GM12891 (cell line): Measurements from ENCODE around the gene RRAD.
A peak's percentile ranks its signal among the peaks of the same experiment; 100 is the strongest.
"Not testable (repeated sequence)": the region's sequence is repeated elsewhere in the genome, so short reads cannot be mapped to it uniquely, and the experiment has no call there.

Experiments used
- DNase-seq: peaks from one replicate; pipeline ENCODE4 v3.0.0; 2011; ENCODE audit warnings: low spot score; ENCODE audit not compliant: insufficient read length
- FAIRE-seq: peaks from 2 replicates; lab custom pipeline; 2011; peaks lifted over from hg19 to GRCh38; lab: Jason Lieb, UNC
- PAX5 ChIP-seq: IDR thresholded peaks from 2 replicates; pipeline ENCODE4 v1.6.1; 2011; ENCODE audit warnings: low read length, moderate library complexity, mild to moderate bottlenecking; ENCODE audit not compliant: insufficient read depth, severe bottlenecking
- POLR2A ChIP-seq: IDR thresholded peaks from 2 replicates; pipeline ENCODE4 v1.6.1; 2011; ENCODE audit warnings: low read depth, low read length, control low read depth
- POLR2AphosphoS5 ChIP-seq: IDR thresholded peaks from 2 replicates; pipeline ENCODE4 v1.6.1; 2011; ENCODE audit warnings: low read depth, low read length, control low read depth
- POU2F2 ChIP-seq: IDR thresholded peaks from 2 replicates; pipeline ENCODE4 v1.6.1; 2011; ENCODE audit warnings: low read depth, mild to moderate bottlenecking, control low read depth, low read length, moderate library complexity
- SPI1 ChIP-seq: IDR thresholded peaks from 2 replicates; pipeline ENCODE4 v1.6.1; 2011; ENCODE audit warnings: low read depth, low read length, control low read depth
- TAF1 ChIP-seq: IDR thresholded peaks from 2 replicates; pipeline ENCODE4 v1.6.1; 2011; ENCODE audit warnings: low read depth, low read length, control low read depth

RRAD gene

DNA sequence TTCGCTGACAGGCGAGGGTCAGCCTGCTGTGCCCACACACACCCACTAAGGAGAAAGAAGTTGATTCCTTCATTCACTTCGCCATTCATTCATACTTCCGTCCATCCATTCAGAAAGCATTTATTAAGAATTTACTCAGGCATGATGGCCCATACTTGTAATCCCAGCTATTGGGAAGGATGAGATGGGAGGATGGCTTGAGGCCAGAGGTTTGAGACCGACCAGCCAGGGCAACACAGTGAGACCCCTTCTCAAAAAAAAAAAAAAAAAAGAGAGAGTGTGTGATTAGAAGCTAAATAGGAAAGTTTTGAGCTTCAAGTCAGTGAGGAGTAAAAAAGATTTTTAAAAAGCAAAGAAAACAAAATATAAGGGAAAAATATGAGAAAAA, 18.7 kb upstream of the RRAD start:
- no peak for DNase-seq
- FAIRE-seq, result no peak
- TF ChIP-seq SPI1 (no peak), POLR2A (no peak), TAF1 (no peak), PAX5 (no peak), POLR2AphosphoS5 (no peak), POU2F2 (no peak)

DNA sequence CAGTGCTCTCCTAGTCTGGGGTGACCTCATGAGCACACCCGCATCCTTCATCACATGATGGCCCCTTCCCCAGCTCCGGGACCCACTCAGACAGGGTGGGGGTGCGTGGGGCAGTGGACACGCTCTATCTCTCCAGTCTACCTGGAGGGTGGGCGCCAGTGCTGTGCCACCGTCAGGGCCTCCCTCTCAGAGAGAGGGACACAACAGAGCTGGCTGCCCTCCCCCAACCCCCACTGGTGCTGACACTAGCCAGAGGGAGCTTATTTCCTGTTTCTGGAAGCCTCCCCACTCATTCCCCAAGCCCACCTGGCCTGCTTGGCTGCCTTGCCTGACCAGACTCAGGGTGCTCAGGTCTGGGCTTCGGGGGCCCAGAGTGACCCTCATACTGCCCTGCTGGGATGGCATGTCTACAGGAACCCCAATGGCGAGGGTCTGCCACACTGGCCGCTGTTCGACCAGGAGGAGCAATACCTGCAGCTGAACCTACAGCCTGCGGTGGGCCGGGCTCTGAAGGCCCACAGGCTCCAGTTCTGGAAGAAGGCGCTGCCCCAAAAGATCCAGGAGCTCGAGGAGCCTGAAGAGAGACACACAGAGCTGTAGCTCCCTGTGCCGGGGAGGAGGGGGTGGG, 18.2 kb upstream of the RRAD start:
- FAIRE-seq (no peak), DNase-seq (no peak)
- TF ChIP-seq POLR2AphosphoS5, result no peak
- TF ChIP-seq POU2F2, result no peak
- TF ChIP-seq POLR2A, result no peak
- no peak for TF ChIP-seq TAF1
- TF ChIP-seq PAX5, result no peak
- TF ChIP-seq SPI1, result no peak

DNA sequence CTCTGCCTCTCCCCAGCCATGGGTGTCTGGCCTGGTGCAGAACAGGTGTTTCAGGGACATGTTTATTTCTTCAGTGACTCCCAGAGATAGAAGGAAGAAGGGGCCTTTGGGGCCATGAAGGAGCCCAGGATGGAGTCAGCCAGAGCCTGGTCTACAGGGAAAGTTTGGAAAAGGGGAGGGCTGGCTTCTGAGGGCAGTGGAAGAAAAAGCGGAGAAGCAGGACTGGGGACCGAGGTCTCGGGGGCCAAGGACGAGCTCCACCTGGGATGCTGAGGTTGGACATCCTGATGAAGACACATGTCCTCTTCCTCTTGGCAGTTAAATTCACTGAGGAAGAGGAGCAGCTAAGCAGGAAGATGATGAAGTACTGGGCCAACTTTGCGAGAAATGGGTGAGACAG, 17.6 kb upstream of the RRAD start:
- FAIRE-seq (no peak), DNase-seq (no peak)
- TF ChIP-seq POLR2AphosphoS5, result no peak
- TF ChIP-seq POU2F2, result no peak
- TF ChIP-seq PAX5, result no peak
- TF ChIP-seq POLR2A, result no peak
- no peak for TF ChIP-seq TAF1
- TF ChIP-seq SPI1, result no peak

DNA sequence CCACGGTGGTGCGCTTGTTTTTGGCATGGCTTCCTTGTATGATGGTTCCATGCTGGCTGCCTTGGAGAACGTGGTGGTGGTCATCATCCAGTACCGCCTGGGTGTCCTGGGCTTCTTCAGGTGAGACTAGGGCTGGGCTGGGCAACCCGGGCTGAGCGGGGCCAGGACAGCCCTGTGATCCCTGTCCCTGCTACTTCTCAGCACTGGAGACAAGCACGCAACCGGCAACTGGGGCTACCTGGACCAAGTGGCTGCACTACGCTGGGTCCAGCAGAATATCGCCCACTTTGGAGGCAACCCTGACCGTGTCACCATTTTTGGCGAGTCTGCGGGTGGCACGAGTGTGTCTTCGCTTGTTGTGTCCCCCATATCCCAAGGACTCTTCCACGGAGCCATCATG, 14.9 kb upstream of the RRAD start:
- TF ChIP-seq TAF1 (no peak), SPI1 (no peak), POLR2A (no peak), PAX5 (no peak), POU2F2 (no peak), POLR2AphosphoS5 (no peak)
- no peak for FAIRE-seq
- no peak for DNase-seq

GRCh38 chr16:66939366-66939765, 14.0 kb upstream of the RRAD start:
- FAIRE-seq, result no peak

DNA sequence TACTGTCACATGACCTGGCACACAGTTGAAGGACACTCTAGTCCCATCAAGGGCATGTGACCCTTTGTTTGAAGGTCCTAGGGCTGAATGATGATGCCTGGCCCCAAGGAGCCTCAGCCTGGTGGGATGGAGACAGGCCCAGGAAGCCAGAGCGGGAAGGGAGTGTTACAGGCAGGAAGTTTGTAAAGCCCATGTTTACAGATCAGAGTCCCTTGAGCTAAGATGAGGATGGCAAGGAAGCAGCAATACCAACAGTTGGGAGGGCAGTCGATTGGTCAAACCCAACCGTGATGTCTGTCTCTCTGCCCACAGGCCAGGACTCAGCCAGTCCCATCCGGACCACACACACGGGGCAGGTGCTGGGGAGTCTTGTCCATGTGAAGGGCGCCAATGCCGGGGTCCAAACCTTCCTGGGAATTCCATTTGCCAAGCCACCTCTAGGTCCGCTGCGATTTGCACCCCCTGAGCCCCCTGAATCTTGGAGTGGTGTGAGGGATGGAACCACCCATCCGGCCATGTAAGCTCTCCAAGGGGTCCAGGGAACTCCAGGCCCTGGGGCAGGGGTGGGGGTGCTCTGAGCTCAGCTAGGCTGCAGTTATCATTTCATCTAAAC, 12.5 kb upstream of the RRAD start:
- FAIRE-seq (no peak), DNase-seq (no peak)
- TF ChIP-seq PAX5, result no peak
- no peak for TF ChIP-seq TAF1
- TF ChIP-seq POLR2A, result no peak
- no peak; the same call in 1 of the 2 replicates for TF ChIP-seq POLR2AphosphoS5
- TF ChIP-seq SPI1, result no peak
- no peak for TF ChIP-seq POU2F2

More at GRCh38 chr16:66939366-66939765, 14.0 kb upstream of the RRAD start:
- DNase-seq, result no peak
- TF ChIP-seq SPI1 (no peak), PAX5 (no peak), POU2F2 (no peak), TAF1 (no peak), POLR2AphosphoS5 (no peak), POLR2A (no peak)

GRCh38 chr16:66936889-66937554, 11.7 kb upstream of the RRAD start:
- FAIRE-seq (no peak), DNase-seq (no peak)
- no peak for TF ChIP-seq TAF1
- TF ChIP-seq SPI1, result no peak
- TF ChIP-seq POLR2AphosphoS5, result no peak

DNA sequence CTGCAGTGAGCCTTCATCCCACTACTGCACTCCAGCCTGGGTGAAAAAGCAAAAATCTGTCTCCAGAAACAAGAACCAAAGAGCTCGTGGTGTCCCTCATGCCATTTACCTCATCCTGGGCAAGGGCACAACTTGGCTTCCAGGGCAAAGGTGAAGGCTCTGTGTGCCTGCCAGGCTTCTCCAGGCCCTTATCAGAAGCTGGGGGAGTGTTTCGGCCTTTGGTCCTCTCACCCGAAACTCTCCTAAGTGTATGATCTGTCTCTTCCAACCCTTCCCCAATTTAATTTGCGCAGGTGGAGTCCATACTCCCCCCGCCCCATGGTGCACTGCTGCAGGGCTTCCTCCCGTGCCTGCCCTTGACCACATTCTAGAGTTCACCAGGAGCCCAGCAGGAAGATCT, 11.1 kb upstream of the RRAD start:
- DNase-seq, result no peak
- no peak for FAIRE-seq
- TF ChIP-seq POU2F2, result no peak
- no peak for TF ChIP-seq SPI1
- no peak for TF ChIP-seq TAF1
- no peak for TF ChIP-seq POLR2AphosphoS5
- TF ChIP-seq POLR2A, result no peak
- no peak for TF ChIP-seq PAX5

GRCh38 chr16:66935314-66936011, 10.1 kb upstream of the RRAD start, which contains the start of gene CES2:
CES2 (plus strand) TSS chr16:66935516; CDS start chr16:66935636, 120 bp downstream.
- DNase-seq, result no peak
- peak; percentile 59 for FAIRE-seq
- no peak for TF ChIP-seq TAF1
- TF ChIP-seq SPI1, result no peak
- no peak for TF ChIP-seq POU2F2

DNA sequence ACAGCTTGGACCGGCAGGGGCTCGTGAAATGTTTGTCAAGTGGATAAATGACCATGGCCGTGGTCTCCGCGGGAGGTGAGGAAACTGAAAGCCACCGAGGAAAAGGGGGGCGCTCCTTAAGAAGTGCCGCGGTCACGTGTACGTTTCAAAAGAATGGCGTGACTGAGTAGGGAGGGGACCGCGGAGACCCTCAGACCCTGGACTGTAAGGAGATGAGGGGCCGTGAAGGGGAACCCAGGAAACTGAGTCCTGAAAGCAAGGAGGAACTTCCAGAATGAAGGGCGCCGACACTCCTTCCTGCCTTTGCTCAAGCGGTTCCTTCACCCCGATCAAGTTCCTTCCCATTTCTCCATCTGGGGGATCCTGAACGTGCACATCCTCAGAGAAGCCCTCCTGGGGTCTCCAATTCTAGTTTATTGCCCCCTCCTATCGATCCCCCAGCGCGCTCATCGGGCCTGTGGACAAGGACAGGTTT, 9.5 kb upstream of the RRAD start:
- FAIRE-seq, DNase-seq: not testable (repeated sequence)
